ENCODE results near the gene USP9Y. TPM values are rescaled to one million over a fixed set of nuclear protein-coding genes. Genes with fewer than 3 reads are reported as not detected.

Gene USP9Y
- total RNA-seq, 1 donor, result 11.3 TPM

GRCh38 chrY:12765976-12766375, 64.9 kb downstream of the USP9Y start:
- DNase-seq (ENCODE audit: low read depth in 2 of 3, low spot score in 2 of 3), result no peak

GRCh38 chrY:12784521-12784920, 83.5 kb downstream of the USP9Y start:
- no peak for DNase-seq (ENCODE audit: low read depth in 2 of 3, low spot score in 2 of 3)

- DNase-seq (ENCODE audit: low read depth in 2 of 3, low spot score in 2 of 3), result no peak
These were observed 93.0 kb downstream of the USP9Y start for GRCh38 chrY:12793999-12794398.

GRCh38 chrY:12808046-12808445, 107.0 kb downstream of the USP9Y start:
- no peak for DNase-seq (ENCODE audit: low read depth in 2 of 3, low spot score in 2 of 3)

- peak in 1 of 3 donors; percentile 14 for DNase-seq (ENCODE audit: low read depth in 2 of 3, low spot score in 2 of 3)
These were observed 108.0 kb downstream of the USP9Y start for GRCh38 chrY:12809034-12809433.

GRCh38 chrY:12823408-12823807, 122.4 kb downstream of the USP9Y start:
- DNase-seq (ENCODE audit: low read depth in 2 of 3, low spot score in 2 of 3), result no peak

GRCh38 chrY:12826791-12827190, 125.8 kb downstream of the USP9Y start:
- DNase-seq (ENCODE audit: low read depth in 2 of 3, low spot score in 2 of 3), result no peak

- DNase-seq (ENCODE audit: low read depth in 2 of 3, low spot score in 2 of 3), result no peak
These were observed 132.3 kb downstream of the USP9Y start for GRCh38 chrY:12833284-12833683.

GRCh38 chrY:12837550-12837949, 136.5 kb downstream of the USP9Y start:
- DNase-seq (ENCODE audit: low read depth in 2 of 3, low spot score in 2 of 3), result no peak

- no peak for DNase-seq (ENCODE audit: low read depth in 2 of 3, low spot score in 2 of 3)
These were observed 140.3 kb downstream of the USP9Y start for GRCh38 chrY:12841368-12841767.

- no peak for DNase-seq (ENCODE audit: low read depth in 2 of 3, low spot score in 2 of 3)
These were observed 145.8 kb downstream of the USP9Y start for GRCh38 chrY:12846793-12847192.

- no peak for DNase-seq (ENCODE audit: low read depth in 2 of 3, low spot score in 2 of 3)
These were observed 154.8 kb downstream of the USP9Y start for GRCh38 chrY:12855791-12856275.

GRCh38 chrY:12867960-12868359, 166.9 kb downstream of the USP9Y start:
- DNase-seq (ENCODE audit: low read depth in 2 of 3, low spot score in 2 of 3), result no peak

- no peak for DNase-seq (ENCODE audit: low read depth in 2 of 3, low spot score in 2 of 3)
These were observed 195.9 kb downstream of the USP9Y start for GRCh38 chrY:12896973-12897372.

GRCh38 chrY:12898604-12899003, 197.6 kb downstream of the USP9Y start:
- no peak for DNase-seq (ENCODE audit: low read depth in 2 of 3, low spot score in 2 of 3)

- DNase-seq (ENCODE audit: low read depth in 2 of 3, low spot score in 2 of 3), result peak in 2 of 3 donors; percentile 92 to 96
These were observed 203.8 kb downstream of the USP9Y start, which contains the start of gene DDX3Y for GRCh38 chrY:12904618-12905516. Gene DDX3Y (plus strand): TSS chrY:12904868. CDS start chrY:12904937, 69 bp downstream.

- peak in 2 of 3 donors; percentile 68 to 78 for DNase-seq (ENCODE audit: low read depth in 2 of 3, low spot score in 2 of 3)
These were observed 204.5 kb downstream of the USP9Y start for GRCh38 chrY:12905517-12905872.

- DNase-seq (ENCODE audit: low read depth in 2 of 3, low spot score in 2 of 3), result no peak
These were observed 204.9 kb downstream of the USP9Y start for GRCh38 chrY:12905895-12906294.
